H9 (cell line): Measurements from ENCODE around the gene MNAT1. TPM values are rescaled to one million over a fixed set of nuclear protein-coding genes. Genes with fewer than 3 reads are reported as not detected.

Experiments used
- DNase-seq: peaks from one replicate; pipeline ENCODE4 v3.0.0-alpha.2; 2017
- H2AFZ ChIP-seq: one replicate; pipeline ENCODE4 v1.6.1; 2013; ENCODE audit warnings: mild to moderate bottlenecking, low read length, control low read depth, moderate library complexity
- H2AK5ac ChIP-seq: 2 replicates; pipeline ENCODE4 v1.6.1; 2013; ENCODE audit warnings: low read length, control low read depth, mixed read lengths; ENCODE audit not compliant: insufficient read length
- H2BK120ac ChIP-seq: one replicate; pipeline ENCODE4 v1.6.1; 2013; ENCODE audit warnings: low read depth, mild to moderate bottlenecking, low read length, control low read depth, inconsistent platforms; ENCODE audit not compliant: poor library complexity, severe bottlenecking
- H2BK12ac ChIP-seq: 2 replicates; pipeline ENCODE4 v1.6.1; 2013; ENCODE audit warnings: low read length, control low read depth, mixed read lengths, low read depth; ENCODE audit not compliant: insufficient read length
- H2BK15ac ChIP-seq: 2 replicates; pipeline ENCODE4 v1.6.1; 2013; ENCODE audit warnings: low read depth, low read length, control low read depth
- H2BK20ac ChIP-seq: one replicate; pipeline ENCODE4 v1.6.1; 2013; ENCODE audit warnings: low read depth, mild to moderate bottlenecking, low read length, control low read depth, inconsistent platforms; ENCODE audit not compliant: poor library complexity, severe bottlenecking
- H2BK5ac ChIP-seq: 2 replicates; pipeline ENCODE4 v1.6.1; 2013; ENCODE audit warnings: low read length, control low read depth, mixed read lengths; ENCODE audit not compliant: insufficient read length
- H3K14ac ChIP-seq: 2 replicates; pipeline ENCODE4 v1.6.1; 2013; ENCODE audit warnings: low read length, control low read depth; ENCODE audit not compliant: insufficient read depth
- H3K18ac ChIP-seq: 2 replicates; pipeline ENCODE4 v1.6.1; 2013; ENCODE audit warnings: low read depth, mild to moderate bottlenecking, mixed read lengths, low read length, control low read depth; ENCODE audit not compliant: insufficient read length
- H3K23ac ChIP-seq: 2 replicates; pipeline ENCODE4 v1.6.1; 2013; ENCODE audit warnings: low read length, control low read depth, mixed read lengths, low read depth; ENCODE audit not compliant: insufficient read length
- H3K23me2 ChIP-seq: 2 replicates; pipeline ENCODE4 v1.6.1; 2013; ENCODE audit warnings: low read depth, mild to moderate bottlenecking, mixed read lengths, low read length, control low read depth; ENCODE audit not compliant: insufficient read length, poor library complexity, severe bottlenecking
- H3K27ac ChIP-seq: 2 replicates; pipeline ENCODE4 v1.5.1; 2013; ENCODE audit warnings: low read length, control low read depth, mixed read lengths, low read depth; ENCODE audit not compliant: insufficient read length
- H3K27me3 ChIP-seq: 2 replicates; pipeline ENCODE4 v1.6.1; 2013; ENCODE audit warnings: low read length, control low read depth, inconsistent platforms; ENCODE audit not compliant: insufficient read depth
- H3K4ac ChIP-seq: 2 replicates; pipeline ENCODE4 v1.6.1; 2013; ENCODE audit warnings: low read depth, mild to moderate bottlenecking, control low read depth, inconsistent platforms, low read length, moderate library complexity
- H3K4me1 ChIP-seq: 2 replicates; pipeline ENCODE4 v1.6.1; 2013; ENCODE audit warnings: low read length, control low read depth, inconsistent platforms; ENCODE audit not compliant: insufficient read depth
- H3K4me2 ChIP-seq: 2 replicates; pipeline ENCODE4 v1.6.1; 2013; ENCODE audit warnings: low read length, control low read depth, mixed read lengths; ENCODE audit not compliant: insufficient read length, insufficient read depth
- H3K56ac ChIP-seq: 2 replicates; pipeline ENCODE4 v1.6.1; 2013; ENCODE audit warnings: low read depth, mild to moderate bottlenecking, mixed read lengths, low read length, control low read depth; ENCODE audit not compliant: insufficient read length
- H3K79me1 ChIP-seq: 2 replicates; pipeline ENCODE4 v1.6.1; 2013; ENCODE audit warnings: low read depth, mild to moderate bottlenecking, moderate library complexity, low read length, control low read depth, inconsistent platforms; ENCODE audit not compliant: insufficient read depth, poor library complexity, severe bottlenecking
- H3K79me2 ChIP-seq: 2 replicates; pipeline ENCODE4 v1.6.1; 2013; ENCODE audit warnings: low read length, control low read depth, inconsistent platforms; ENCODE audit not compliant: insufficient read depth
- H3K9ac ChIP-seq: 2 replicates; pipeline ENCODE4 v1.6.1; 2013; ENCODE audit warnings: low read length, control low read depth, mixed read lengths; ENCODE audit not compliant: insufficient read length; ENCODE audit errors: extremely low read depth
- H3K9me3 ChIP-seq: one replicate; pipeline ENCODE4 v1.6.1; 2013; ENCODE audit warnings: low read depth, low read length, inconsistent platforms; ENCODE audit not compliant: control insufficient read depth
- H3T11ph ChIP-seq: one replicate; pipeline ENCODE4 v1.6.1; 2013; ENCODE audit warnings: mild to moderate bottlenecking, low read length, control low read depth, inconsistent platforms
- H4K20me1 ChIP-seq: one replicate; pipeline ENCODE4 v1.6.1; 2013; ENCODE audit not compliant: control insufficient read depth, insufficient read length, insufficient read depth
- H4K5ac ChIP-seq: 2 replicates; pipeline ENCODE4 v1.6.1; 2013; ENCODE audit warnings: low read depth, mild to moderate bottlenecking, mixed read lengths, low read length, control low read depth; ENCODE audit not compliant: insufficient read length
- H4K8ac ChIP-seq: replicated peaks from 2 replicates; pipeline ENCODE4 v1.6.1; 2013; ENCODE audit warnings: low read length, control low read depth, mixed read lengths, low read depth; ENCODE audit not compliant: insufficient read length
- H4K91ac ChIP-seq: 2 replicates; pipeline ENCODE4 v1.6.1; 2013; ENCODE audit warnings: low read depth, mild to moderate bottlenecking, moderate library complexity, mixed read lengths, low read length, control low read depth; ENCODE audit not compliant: insufficient read length
- H3K27ac Mint-ChIP-seq, 3 experiments: 2 replicates in 2 of 3; 3 replicates in 1 of 3; pipeline ENCODE4 v1.8.0; 2020 to 2021; ENCODE audit warnings: mixed read lengths in 3 of 3, mild to moderate bottlenecking in 1 of 3, moderate library complexity in 1 of 3
- H3K27me3 Mint-ChIP-seq: 2 replicates; pipeline ENCODE4 v1.8.0; 2021; ENCODE audit warnings: low read depth, mild to moderate bottlenecking, moderate library complexity, mixed read lengths
- H3K36me3 Mint-ChIP-seq, 3 experiments: 2 replicates in 2 of 3; 3 replicates in 1 of 3; pipeline ENCODE4 v1.8.0; 2020 to 2021; ENCODE audit warnings: low read depth in 3 of 3, mixed read lengths in 3 of 3; ENCODE audit not compliant: insufficient read depth in 1 of 3
- H3K4me1 Mint-ChIP-seq, 2 experiments: 2 replicates each; pipeline ENCODE4 v1.8.0; 2020; ENCODE audit warnings: mixed read lengths in 2 of 2
- H3K4me3 Mint-ChIP-seq, 2 experiments: 2 replicates in 1 of 2; 3 replicates in 1 of 2; pipeline ENCODE4 v1.8.0; 2020 to 2021; ENCODE audit warnings: mild to moderate bottlenecking in 2 of 2, mixed read lengths in 2 of 2, moderate library complexity in 1 of 2
- H3K9me3 Mint-ChIP-seq, 2 experiments: 2 replicates in 1 of 2; 3 replicates in 1 of 2; pipeline ENCODE4 v1.8.0; 2020; ENCODE audit warnings: mild to moderate bottlenecking in 2 of 2, mixed read lengths in 2 of 2, moderate library complexity in 1 of 2
- WGBS: extraction: QIAGEN DNeasy Blood & Tissue Kit; methylation state at CpG from one replicate; pipeline ENCODE4 v1.1.7; 2013; ENCODE audit warnings: missing lambda C conversion rate, low lambda C conversion rate, mixed read lengths; ENCODE audit not compliant: insufficient read length; ENCODE audit errors: extremely low coverage; 5-methylcytosine and 5-hydroxymethylcytosine counted together
- total RNA-seq: library from RNA; stranded (reverse); gene quantifications from 2 replicates; pipeline ENCODE4 v1.2.1, GENCODE V29; 2021
- TF ChIP-seq, protein P1 (sequence below): fragments of 200-600 bp; sonication (generic); conservative IDR thresholded peaks from 3 replicates; pipeline ENCODE4 v1.8.0; 2021; ENCODE audit warnings: antibody characterized with exemption, mild to moderate bottlenecking

The MNAT1 gene
- total RNA-seq, 1 experiment from 2014 or later = 43.1 TPM

DNA sequence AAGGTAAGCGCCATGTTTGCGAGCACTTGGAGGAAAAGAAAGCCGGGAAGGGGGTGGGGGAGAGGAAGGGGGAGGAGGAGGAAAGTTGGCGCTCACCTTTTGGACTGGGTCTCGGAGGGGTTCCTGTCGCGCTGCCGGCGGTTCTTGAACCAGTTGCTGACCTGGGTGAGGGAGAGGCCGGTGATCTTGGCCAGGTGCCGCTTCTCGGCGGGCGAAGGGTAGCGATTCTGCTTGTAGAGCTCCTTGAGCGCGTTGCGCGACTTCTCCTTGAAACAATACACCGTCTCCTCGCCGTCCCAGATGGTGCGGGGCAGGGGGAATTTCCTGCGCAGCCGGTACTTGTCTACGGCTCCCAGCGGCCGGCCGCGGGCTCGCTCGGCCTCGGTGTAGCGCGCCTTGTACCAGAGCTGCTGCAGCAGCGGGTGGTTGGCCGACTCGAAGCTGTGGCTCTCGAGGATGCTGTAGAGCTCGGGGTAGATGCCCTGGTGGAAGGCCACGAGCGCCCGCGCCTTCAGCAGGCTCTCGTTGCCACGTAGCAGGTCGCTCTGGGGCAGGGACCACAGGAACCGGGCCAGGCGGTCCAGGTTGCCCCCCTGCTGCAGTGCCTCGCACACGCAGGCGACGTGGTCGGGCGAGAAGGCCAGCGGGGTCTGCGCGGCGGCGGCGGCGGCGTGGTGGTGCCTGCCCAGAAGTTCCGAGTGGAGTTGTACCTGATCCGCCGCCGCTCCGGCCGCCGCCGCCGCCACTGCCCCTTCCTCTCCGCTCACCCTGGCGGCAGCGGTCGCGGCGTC lies 11.2 kb upstream of the MNAT1 start:
- Histone ChIP-seq H2BK5ac (no peak overlapping the region), H3K79me2 (peaks cover 7% of the 10 kb centered on the region; the same call in 1 of the 2 replicates), H3K4ac (no peak overlapping the region; the same call in 1 of the 2 replicates), H2AK5ac (no peak overlapping the region), H3K9me3 (no peaks in the 10 kb centered on the region), H3K23ac (no peak overlapping the region), H4K5ac (no peak overlapping the region), H2AFZ (no peak overlapping the region), H3K9ac (peak overlapping the region; percentile 94), H3K4me1 (peaks cover 3% of the 10 kb centered on the region; the same call in 1 of the 2 replicates), H4K8ac (no peak overlapping the region), H4K91ac (no peak overlapping the region), H4K20me1 (no peaks in the 10 kb centered on the region), H3K56ac (no peak overlapping the region), H3T11ph (no peak overlapping the region), H3K27ac (peak overlapping the region; percentile 92), H3K79me1 (peaks cover 6% of the 10 kb centered on the region), H3K27me3 (no peaks in the 10 kb centered on the region), H3K14ac (peak overlapping the region; percentile 65), H3K18ac (peak overlapping the region; percentile 86), H2BK12ac (no peak overlapping the region), H2BK120ac (no peak overlapping the region), H3K23me2 (peaks cover 20% of the 10 kb centered on the region), H2BK15ac (0 out of 2 replicates have a peak overlapping the region, but pooled peaks have one; percentile 24), H2BK20ac (no peak overlapping the region), H3K4me2 (peak overlapping the region; percentile 75)
- no CpG with 5 or more reads among the region's 78 CpGs for WGBS
- TF ChIP-seq, protein P1, sequence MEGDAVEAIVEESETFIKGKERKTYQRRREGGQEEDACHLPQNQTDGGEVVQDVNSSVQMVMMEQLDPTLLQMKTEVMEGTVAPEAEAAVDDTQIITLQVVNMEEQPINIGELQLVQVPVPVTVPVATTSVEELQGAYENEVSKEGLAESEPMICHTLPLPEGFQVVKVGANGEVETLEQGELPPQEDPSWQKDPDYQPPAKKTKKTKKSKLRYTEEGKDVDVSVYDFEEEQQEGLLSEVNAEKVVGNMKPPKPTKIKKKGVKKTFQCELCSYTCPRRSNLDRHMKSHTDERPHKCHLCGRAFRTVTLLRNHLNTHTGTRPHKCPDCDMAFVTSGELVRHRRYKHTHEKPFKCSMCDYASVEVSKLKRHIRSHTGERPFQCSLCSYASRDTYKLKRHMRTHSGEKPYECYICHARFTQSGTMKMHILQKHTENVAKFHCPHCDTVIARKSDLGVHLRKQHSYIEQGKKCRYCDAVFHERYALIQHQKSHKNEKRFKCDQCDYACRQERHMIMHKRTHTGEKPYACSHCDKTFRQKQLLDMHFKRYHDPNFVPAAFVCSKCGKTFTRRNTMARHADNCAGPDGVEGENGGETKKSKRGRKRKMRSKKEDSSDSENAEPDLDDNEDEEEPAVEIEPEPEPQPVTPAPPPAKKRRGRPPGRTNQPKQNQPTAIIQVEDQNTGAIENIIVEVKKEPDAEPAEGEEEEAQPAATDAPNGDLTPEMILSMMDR = no peak
- peaks cover 25 to 27% of the 10 kb centered on the region in 2 experiments for H3K4me1 Mint-ChIP-seq
- DNase-seq = peak; percentile 62
- peak overlapping the region; percentile 58 to 94 (median 93); a peak in 4 of 7 replicates for H3K27ac Mint-ChIP-seq
- H3K27me3 Mint-ChIP-seq = peaks cover 1% of the 10 kb centered on the region
- H3K36me3 Mint-ChIP-seq = peaks cover 21 to 27% (median 21%) of the 10 kb centered on the region in 3 experiments
- no peaks in the 10 kb centered on the region; a peak in 1 of 5 replicates for H3K9me3 Mint-ChIP-seq
- peak overlapping the region; percentile 96 for H3K4me3 Mint-ChIP-seq
